SKM-1 (cell line): ENCODE measurements around the gene TMC4.
"Not testable (repeated sequence)": the region's sequence is repeated elsewhere in the genome, so short reads cannot be mapped to it uniquely, and the experiment has no call there.

Source experiments
- DNase-seq: peaks from one replicate; lab custom pipeline; 2025; ENCODE audit not compliant: unreplicated experiment; lab: John Stamatoyannopoulos, UW

Gene TMC4

DNA sequence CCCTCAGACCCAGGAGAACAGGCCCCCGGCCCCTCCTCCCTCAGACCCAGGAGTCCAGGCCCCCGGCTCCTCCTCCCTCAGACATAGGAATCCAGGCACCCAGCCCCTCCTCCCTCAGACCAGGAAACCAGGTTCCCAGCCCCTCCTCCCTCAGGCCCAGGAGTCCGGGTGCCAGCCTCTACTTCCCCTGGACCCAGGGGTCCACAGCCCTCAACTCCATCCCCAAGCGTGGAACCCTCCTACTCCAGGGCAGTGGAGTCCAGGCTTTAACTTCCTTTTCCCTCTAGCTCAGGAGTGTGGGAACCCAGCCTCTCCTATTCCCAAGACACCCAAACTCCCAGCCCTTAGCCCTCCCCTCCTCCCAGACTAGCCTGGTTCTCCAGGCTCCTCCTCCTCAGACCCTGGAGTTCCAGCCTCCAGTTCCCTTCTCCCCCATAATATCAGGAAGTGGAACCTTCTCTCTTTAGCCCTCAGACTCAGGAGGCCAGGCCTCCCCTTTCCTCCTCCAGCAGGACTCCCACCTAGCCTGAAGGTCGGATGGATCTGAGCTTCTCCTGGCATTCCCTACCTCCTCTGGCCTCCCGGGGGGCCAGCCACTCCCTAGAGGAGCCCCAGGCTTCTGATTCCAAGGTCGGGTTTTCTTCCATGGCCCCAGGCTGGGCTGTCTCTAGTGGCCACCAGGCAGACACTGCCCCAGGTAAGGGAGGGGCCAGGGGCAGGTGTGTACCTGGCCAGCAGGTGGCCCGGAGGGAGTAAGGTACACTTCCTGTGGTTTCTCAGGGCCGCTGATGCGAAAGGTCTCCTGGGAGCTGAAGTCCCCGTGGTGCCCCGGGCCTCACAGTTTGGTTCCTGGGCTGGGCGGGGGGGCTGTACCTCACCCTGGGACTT, at the start of gene TMC4:
TSS of gene TMC4 (minus strand) at position 690 of the 888 bp plus-strand sequence. CDS start at position 647, 43 bp downstream.
- no peak for DNase-seq

DNA sequence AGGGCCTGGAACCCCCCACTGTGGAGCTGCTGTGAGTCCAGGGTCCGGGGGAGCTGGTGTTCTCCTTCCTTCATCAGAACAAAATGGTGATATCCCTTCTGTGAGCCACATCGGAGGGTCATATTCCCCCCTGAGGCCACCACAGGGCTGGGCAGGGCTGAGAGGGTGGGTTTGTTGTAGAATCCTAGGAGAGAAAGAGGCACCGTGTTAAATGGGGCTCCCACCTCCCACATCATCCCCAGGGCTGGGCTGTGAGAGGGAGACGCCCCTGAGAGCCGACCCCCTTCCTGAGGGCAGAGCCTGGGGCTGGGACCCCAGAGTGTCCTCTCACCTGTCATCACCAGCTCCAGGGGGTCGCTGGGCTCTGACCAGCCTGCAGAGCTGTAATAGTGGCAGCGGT, 49.0 kb upstream of the TMC4 start:
- not testable (repeated sequence) for DNase-seq

- DNase-seq: not testable (repeated sequence)
Observed at GRCh38 chr19:54219702-54220101, 46.7 kb upstream of the TMC4 start.

- no peak for DNase-seq
Observed at GRCh38 chr19:54218960-54219661, 46.2 kb upstream of the TMC4 start.

DNA sequence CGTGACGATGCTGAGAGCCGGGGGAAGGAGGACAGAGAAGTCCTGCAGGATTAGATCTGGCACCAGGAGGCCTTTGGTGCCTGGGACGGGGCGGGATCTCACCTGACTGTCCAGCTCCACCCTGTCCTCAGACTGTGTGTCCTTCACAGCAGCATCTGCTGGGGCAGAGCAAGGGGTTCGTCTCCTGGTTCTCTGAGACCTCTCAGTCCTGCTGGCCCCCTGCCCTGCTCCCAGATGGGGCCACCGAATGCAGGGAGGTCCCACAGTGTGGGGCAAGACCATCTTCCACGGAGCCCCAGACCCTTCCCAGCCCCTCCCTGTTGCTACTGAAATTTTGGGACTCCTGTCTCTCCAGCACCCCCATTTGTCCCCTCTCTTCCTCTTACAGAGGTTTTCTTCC, 45.3 kb upstream of the TMC4 start:
- DNase-seq: no peak

DNA sequence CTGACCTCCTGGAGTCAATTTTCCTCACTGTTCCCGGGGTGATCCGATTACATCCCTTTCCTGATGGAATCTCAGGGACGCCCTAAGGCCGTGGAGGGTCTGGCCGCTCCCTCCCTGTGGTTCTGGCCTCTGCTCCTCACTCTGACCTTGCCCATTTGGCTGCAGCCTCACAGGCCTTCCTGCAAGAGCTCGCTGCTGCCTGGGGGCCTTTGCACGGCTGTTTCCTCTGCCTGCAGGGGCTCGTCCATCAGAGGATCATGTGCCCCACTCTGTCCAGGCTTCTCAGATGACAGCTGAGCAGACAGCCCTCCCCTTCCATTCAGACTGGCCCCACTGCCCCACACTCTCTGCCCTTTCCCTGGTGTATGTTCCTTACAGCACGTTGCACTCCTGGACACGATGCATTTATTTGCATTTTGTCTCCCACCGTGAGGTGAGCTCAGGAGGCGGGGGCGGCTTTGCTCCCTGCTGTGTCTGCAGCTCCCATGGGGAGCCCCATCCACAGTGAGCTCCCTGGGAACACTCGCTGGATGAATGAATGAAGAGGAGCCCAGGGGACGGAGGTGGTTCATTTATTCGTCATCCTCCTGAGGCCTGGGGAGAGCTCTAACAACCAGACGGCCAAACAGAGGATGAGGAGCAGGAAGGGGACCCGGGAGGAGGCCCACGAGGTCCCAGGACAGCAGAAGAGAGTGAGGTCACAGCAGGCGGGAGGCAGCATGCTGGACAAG, 44.7 kb upstream of the TMC4 start:
- not testable (repeated sequence) for DNase-seq

GRCh38 chr19:54216869-54217268, 43.9 kb upstream of the TMC4 start:
- DNase-seq: no peak

DNA sequence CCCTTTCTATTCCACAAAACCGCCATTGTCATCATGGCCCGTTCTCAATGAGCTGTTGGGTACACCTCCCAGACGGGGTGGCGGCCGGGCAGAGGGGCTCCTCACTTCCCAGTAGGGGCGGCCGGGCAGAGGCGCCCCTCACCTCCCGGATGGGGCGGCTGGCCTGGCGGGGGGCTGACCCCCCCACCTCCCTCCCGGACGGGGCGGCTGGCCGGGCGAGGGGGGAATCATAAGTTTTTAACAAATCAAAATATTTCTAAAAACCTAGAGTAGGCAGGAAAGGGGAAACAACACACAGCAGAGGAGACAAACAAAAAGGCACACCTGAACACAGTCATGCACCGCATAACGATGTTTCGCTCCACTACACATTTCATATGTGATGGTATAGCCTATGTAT, 41.8 kb upstream of the TMC4 start:
- DNase-seq: not testable (repeated sequence)

- DNase-seq: not testable (repeated sequence)
Observed at GRCh38 chr19:54214217-54214616, 41.3 kb upstream of the TMC4 start.

DNA sequence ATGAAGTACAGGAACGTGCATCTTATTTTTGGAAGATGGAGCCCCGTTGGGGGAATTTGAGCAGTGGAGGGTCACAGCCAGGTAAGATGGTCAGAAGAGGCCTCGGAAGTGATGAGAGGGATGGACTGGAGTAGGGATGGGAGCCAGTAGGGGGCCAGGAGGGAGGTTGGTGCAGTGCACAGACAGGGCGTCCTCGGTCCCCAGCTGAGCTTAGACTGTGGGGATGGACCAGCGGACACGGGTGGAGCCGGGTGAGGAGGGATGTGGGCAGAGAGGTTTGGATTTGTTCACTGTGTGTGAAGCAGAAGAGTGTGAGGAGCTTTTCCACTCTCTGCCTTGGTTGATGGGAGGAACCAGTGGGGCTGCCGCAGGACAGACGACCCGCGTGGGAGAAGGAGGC, 38.3 kb upstream of the TMC4 start:
- DNase-seq: no peak

- no peak for DNase-seq
Observed at GRCh38 chr19:54209811-54210494, 37.0 kb upstream of the TMC4 start.

DNA sequence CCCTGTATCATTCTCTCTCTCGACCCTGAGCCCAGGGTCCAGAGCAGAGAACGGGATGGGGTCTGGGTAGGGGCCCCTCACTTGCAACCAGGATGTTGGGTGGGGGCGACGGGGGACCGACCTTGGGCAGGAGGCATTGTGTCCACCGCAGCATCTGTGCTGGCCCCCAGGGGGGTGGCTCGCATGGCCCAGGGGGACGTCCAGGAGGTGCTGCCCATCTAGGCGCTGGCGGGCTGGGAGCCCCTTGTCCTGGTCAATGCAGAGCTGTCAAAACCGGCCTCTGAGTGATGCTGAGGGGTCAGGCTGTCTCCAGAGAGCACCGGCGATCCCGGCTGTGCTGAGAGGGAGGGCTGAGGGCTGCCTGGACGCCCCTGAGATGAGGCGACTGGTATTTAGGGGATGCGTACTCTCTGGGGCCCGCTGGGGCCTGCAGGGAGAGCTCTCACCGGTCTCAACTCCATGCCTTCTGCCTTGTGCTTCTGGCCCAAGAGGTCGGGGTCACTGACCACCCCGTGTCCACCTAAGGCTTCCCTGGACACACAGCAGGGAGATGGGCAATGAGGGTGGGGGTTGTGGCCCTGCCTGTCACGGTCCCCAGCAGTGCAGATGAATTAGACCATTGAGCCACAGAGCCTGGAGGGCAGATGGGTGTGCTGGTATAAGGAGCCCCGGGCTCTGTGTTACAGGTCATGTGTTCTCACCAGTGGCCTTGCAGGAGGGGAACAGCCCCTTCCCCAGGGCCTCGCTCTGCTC, 36.3 kb upstream of the TMC4 start:
- no peak for DNase-seq

DNA sequence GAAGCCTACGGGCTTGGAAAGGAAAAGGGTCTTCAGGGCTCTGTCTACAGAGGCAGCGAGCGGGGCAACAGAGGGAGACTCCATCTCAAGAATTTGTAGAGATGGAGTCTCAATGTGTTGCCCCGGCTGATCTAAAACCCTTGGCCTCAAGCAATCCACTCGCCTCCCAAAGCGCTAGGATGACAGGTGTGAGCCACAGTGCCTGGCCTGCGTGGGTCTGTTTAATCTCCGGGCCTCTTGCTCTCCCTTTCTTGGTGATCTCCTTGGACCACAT, 35.8 kb upstream of the TMC4 start:
- DNase-seq: no peak

- DNase-seq: peak; percentile 85
Observed at GRCh38 chr19:54207983-54208783, 35.2 kb upstream of the TMC4 start.

GRCh38 chr19:54207676-54207982, 34.7 kb upstream of the TMC4 start:
- DNase-seq: no peak

DNA sequence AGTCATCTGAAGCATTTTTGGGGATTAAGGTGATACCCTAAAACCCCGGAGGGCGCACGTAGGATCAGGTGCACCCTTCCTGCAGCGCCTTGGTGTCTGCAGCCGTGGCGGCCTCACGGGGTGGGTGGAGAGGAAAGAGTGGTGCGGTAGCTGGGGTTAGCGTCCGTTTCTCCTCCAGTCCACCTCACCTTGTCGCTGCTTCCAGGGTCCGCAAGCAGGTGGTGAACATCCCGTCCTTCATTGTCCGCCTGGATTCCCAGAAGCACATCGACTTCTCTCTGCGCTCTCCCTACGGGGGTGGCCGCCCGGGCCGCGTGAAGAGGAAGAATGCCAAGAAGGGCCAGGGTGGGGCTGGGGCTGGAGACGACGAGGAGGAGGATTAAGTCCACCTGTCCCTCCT, 34.2 kb upstream of the TMC4 start:
- not testable (repeated sequence) for DNase-seq

DNA sequence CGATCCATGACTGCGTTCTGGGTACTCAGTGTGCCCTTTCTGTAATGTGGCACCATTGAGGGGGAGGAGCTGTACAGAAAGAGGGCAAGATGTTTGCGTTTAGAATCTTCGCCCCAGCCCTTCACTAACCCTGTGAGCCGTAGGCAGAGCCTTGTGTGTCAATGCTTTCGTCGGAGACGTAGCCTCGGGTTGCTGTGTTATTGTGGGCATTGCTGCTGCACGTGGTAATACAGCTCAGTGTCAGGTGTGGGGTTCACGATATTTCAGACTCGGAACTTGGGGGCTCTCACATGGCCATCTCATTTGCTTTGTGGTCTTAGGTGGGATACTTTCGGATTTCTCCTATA, 33.8 kb upstream of the TMC4 start:
- no peak for DNase-seq

DNA sequence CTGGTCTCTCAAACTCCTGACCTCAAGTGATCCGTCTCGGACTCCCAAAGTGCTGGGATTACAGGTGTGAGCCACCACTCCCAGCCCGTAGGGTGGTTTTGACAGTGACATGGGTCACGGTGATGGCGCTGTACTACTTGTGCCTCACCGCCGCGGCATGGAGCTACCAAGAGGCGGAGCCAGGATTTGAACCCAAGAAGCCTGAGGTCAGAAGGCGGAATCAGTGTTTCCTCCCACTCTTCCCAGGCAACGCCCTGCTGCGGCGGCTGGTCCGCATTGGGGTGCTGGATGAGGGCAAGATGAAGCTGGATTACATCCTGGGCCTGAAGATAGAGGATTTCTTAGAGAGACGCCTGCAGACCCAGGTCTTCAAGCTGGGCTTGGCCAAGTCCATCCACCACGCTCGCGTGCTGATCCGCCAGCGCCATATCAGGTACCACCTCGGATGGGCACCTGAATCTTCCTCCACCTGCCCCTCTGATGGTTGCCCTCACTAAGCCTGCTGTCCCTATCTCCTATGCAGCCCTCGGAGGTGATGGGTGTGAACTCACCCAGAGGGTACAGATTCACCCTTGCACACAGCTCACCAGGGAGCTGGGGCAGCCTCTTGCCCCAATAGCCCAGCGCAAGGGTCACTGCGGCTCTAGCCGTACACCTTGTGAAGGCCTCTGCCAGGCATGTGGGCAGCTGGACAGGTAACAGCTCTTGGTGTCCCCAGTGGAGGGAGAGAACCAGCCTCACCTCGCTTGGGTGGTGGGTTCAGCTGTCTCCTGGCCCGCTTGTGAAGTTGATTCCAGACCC, 33.3 kb upstream of the TMC4 start:
- DNase-seq: no peak

DNA sequence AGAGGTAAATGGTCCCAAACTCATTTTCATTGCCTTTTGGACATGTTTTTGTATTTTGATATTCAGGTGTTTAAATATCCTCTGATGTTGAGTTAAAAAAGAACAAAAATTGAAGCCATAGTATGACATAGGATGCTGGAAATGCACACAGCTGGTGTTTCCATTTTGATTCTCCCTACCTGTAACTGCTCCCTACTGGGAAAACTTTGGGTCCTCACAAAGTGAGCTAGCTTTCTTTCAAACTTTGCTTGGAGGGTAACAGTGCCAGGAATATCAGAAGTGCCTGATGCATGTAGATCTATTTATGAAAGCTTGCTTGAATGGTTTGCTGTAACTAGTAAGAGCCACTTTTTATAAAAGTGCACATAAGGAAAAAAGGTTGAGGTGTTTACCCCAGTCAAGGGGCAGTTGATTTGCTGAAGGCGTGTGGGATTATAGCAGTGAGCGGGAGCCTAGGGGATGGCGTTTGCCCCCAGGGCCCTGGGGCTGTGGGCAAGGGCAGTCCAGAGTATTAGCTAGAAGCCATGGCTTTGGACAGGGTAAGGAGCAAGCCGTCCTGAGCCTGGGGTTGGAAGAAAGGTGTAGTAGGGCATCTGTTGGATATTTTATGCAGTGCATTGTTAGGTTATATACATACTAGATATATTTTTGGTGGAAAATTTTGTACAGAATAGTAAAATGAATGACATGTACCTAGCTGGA, 32.0 kb upstream of the TMC4 start:
- no peak for DNase-seq
